Measurements from ENCODE around the gene DIPK1C.
"Not testable (repeated sequence)": the region's sequence is repeated elsewhere in the genome, so short reads cannot be mapped to it uniquely, and the experiment has no call there.

The DIPK1C gene

DNA sequence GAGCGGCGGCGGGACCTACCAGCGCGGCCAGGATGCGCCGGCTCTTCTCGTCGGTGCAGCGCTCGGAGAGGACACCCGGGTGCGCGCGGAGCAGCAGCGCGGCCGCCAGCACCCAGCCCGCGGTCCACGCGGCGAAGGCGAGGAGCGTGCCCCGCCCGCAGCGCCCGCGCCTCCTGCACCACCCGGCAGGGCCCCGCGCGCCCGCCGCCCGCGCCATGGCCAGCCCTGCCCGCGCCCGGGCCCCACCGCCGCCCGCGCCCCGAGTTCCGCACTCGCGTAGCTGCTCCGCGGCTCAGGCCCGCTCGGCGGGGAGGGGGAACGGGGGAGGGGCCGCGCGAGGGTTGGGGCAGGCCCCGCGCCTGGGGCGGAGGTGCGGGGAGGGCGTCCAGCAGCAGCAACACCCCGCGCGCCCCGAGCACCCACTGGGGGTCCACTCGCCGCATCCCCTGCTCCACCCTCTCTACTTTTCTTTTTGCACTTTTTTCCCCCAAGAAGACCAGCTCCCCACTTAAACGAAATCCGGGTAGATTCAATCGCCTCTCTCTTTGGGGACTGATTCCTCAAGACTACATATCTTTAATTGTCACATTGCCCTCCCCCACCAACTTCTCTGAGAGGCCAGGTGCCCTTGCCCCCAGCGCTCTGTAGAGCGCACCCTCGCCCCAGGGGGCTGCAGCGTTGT lies at the start of gene DIPK1C:
Gene DIPK1C, minus strand, starts transcription at position 266 of the 682 bp plus-strand sequence. Its CDS starts 49 bp downstream, at position 217.
- DNase-seq (ENCODE audit: low read depth in 2 of 2), result peak in 1 of 2 donors; percentile 2

DNA sequence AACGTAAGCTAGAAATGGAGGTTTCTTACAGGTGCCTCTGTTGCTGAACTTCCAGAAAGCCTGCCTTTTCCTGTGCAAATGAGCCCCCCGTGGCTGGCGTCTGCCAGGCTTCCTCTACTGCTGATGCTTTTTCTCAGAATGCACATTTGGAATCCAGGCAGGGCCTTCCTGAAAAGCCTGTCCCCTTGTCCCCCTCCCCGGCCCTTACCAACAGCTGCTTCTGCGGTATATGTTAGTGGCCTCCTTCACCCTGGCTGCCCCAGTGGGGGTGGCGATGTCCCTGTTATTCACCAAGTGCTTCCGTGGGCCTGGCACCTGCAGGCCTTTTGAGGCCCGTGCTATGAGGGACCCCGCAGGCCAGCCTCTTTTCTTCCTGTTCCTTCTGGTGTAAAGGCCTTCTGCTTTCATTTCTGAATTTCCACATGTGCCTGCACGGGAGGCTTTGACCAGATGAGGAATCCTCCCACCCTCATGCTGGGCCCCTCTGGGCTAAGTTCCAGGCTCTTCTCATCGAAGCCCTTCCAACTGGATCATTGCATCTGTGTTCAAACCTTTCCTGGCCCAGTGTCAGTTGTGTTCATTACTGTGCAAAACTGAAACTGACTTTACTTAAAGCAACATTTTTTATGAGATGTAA lies 49.5 kb upstream of the DIPK1C start:
- no peak for DNase-seq (ENCODE audit: low read depth in 2 of 2)

DNA sequence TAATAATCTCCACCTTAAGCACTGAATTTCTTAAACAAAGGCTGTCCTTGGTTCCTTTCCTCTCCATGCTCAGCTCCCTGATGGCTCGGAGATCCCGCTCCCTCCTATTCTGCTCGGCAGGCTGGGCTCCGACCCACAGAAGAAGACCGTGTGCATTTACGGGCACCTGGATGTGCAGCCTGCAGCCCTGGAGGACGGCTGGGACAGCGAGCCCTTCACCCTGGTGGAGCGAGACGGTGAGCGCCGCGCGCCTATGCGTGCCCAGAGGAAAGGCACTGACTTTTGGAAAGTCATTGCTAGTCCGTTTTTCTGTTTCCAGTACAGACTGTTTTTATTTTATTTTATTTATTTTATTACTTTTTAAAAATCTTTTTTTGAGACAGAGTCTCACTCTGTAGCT lies 48.7 kb upstream of the DIPK1C start:
- DNase-seq (ENCODE audit: low read depth in 2 of 2), result no peak

DNA sequence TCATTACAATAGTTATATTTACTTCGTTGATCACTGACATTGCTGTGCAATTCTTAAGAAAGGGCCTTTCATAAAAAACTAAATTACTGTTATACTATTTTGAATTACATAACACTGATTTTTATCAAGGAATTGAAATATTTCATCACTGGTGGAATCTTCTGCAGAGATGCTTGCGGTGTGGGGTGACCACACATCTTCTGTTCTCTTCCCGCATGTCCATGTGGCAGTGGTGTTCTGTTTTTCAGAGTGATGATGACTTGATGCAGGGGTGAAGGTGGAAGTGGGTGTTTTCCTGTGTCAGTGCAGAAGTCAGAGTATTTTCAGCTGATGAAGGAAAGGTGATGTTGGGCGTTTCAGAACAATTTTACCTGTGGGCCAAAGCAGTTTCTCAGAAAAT lies 46.0 kb upstream of the DIPK1C start:
- no peak for DNase-seq (ENCODE audit: low read depth in 2 of 2)

DNA sequence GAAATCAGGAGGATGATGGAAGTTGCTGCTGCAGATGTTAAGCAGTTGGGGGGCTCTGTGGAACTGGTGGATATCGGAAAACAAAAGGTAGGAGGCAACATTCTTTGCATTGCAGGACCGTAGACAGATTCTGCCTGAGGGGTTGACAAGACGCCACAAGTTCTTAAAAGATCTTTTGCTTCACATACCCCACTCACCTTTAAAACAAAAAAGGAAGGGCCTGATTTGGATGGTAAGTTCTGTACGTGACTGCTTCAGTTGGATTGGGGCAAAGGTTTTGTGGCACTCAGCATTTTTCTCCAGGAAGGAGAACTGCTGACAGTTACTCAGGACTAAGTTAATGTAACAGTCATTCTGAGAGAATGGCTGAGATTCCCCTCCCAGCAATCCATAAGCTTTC lies 44.3 kb upstream of the DIPK1C start:
- DNase-seq (ENCODE audit: low read depth in 2 of 2), result no peak

DNA sequence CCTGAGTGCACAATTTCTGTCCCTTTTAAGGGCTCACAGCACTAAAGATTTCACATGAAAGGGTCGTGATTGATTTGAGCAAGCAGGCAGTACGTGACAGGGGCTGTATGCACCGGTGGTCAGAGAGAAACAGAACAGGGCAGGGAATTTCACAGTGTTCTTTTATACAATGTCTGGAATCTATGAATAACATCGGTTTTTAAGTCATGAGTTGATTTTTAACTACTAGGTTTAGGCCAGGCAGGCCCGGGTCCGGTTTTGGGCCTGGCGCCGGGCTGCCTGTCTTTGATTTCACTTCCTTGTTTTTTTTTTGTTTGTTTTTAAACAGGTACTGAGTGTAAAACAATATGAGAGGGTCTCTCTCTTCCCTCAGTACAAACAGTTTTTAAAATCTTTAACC lies 43.7 kb upstream of the DIPK1C start:
- not testable (repeated sequence) for DNase-seq (ENCODE audit: low read depth in 2 of 2)

DNA sequence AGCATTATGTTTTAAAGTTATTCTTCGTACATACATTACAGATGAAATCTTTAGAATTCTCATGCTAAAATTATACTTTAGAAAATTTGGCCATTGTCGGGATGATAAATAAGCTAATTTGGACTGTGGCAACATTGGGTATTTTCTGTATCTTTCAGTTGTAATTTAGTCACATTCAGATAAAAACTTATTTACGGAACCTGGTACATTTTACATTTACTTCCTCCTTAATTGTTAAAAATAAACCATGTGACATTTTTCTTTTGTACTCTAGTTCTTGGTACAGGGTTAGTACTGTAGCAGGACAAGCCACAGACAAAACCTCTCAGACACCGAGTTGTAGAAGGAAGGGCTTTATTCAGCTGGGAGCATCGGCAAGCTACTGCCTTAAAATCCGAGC lies 43.3 kb upstream of the DIPK1C start:
- DNase-seq (ENCODE audit: low read depth in 2 of 2), result no peak

DNA sequence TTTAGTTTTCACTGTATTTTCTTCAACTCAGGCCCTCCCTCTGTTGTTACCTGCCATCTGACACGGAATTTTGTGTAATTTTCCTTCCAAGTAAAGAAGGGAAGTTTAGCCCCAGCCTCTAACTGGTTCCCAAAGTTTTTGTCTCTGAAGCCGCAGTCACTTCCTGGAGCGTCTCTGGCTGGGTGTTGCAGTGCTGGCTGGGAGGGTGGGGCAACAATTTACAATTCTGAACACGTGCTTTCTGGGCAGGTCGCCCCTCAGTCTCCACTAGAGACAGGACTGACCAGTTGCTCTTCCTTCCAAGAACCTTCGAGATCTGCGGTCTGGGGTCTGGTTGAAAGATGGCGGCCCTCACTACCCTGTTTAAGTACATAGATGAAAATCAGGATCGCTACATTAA lies 42.5 kb upstream of the DIPK1C start:
- DNase-seq (ENCODE audit: low read depth in 2 of 2), result no peak

DNA sequence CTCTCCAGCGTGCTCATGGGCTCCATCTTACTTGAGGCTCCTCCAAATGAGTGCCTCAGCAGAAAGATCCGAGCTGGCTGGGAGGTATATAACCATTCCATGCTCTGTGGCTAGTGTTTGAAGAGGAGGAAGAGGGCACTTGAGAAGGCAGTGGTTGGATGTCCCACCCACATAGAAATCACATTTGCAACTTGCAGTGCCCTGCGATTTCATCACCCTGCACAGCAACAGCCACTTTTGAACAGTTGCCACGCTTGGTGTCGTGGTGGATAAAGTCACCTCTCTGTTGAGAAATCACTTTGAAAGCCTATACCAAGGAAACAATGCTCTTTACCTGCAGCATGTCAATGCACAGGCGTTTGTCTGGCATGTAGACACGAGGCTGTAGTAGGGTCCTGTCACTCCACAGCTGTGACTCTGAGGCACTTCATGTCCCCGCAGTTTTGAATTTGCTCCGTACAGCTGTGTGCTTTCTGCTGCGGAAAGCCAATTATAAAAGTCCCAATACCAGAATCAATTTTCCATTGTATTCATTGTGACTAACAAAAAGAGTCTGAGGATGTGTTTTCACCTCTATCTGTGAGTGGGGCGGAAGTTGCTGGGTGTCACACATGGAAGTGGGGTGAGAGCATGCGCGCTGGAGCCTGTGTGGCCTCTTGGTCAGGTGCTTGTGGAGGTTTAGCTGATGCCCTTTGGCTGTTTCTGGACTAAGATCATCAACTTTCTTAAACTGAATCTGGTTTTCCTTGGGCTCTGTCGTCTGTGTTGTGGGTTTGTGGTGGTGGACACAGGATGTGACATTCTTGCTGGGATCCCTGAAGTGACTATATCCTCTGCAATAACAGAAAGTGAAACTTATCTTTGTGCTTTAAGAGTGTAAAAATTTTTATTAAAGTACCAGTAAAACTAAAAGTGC lies 41.9 kb upstream of the DIPK1C start:
- peak; percentile 65 to 73 for DNase-seq (ENCODE audit: low read depth in 2 of 2)

DNA sequence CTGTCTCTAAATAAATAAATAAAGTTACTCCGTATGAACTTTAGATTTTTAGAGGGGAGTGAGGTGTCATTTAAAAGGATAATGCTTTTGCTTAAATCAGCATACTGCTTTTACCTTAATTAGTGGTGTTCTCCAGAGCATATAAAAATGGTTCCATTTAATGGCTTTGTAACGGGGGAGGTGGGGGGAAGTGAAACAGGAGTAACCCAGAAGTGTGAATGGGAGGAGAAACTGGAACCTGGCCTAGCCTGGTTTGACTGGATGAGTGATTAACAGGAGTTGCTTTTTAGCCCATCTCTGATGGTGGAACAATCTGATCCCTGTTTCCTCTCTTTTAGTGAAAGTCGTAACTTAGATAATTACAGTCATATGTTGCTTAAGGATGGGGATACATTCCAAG lies 40.7 kb upstream of the DIPK1C start:
- DNase-seq (ENCODE audit: low read depth in 2 of 2), result no peak

DNA sequence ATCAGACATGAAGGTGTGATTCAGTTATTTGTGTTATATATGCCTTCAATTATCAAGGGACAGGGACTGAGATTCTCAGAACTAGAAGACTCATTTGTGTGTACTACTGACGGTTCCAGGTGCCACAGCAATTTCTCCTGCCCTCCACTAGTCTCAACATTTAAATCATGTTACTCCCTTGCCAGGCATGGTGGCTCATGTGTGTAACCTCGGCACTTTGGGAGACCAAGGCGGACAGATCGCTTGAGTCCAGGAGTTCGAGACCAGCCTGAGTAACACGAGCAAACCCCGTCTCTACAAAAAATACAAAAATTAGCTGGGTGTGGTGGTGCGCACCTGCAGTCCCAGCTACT lies 40.2 kb upstream of the DIPK1C start:
- DNase-seq (ENCODE audit: low read depth in 2 of 2), result no peak

DNA sequence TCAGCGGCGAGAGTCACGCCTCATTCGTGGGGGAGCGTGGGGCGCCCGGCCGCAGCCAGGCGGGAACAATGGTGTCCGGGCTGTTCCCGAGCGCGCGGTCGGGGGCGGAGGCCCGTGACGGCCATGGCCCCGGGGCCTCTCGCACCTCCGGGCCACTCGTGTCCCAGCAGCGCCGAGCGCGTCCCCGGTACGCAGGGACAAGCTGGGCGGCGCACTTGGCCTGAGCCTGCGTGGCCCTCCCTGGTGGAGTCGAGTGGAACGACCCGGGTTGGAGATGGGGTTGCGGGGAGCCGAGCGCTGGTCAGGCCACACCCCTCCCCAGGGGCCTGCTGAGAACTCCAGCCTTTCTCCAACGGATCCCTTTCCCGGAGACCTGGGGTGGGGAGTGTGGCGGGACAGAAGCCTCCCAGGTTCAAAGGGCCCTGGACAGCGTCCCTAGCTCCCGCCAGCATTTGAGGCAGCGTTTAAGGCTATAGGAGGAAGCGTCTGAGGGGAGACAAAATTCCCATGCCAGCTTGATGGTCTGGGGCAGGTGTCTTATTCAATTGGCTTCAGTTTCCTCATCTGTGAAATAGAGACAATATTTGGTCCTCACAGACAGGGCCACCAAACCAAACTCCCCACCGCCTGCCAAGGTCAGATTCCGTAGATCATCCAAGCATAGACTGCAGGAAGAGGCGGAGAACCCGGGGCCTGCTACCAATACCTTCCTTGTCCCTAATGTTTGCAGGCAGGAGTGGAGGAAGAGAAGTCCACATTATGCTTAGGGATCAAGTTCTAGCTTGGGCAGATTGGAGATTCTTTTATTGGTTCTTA lies 39.6 kb upstream of the DIPK1C start:
- peak; percentile 27 to 28 for DNase-seq (ENCODE audit: low read depth in 2 of 2)

DNA sequence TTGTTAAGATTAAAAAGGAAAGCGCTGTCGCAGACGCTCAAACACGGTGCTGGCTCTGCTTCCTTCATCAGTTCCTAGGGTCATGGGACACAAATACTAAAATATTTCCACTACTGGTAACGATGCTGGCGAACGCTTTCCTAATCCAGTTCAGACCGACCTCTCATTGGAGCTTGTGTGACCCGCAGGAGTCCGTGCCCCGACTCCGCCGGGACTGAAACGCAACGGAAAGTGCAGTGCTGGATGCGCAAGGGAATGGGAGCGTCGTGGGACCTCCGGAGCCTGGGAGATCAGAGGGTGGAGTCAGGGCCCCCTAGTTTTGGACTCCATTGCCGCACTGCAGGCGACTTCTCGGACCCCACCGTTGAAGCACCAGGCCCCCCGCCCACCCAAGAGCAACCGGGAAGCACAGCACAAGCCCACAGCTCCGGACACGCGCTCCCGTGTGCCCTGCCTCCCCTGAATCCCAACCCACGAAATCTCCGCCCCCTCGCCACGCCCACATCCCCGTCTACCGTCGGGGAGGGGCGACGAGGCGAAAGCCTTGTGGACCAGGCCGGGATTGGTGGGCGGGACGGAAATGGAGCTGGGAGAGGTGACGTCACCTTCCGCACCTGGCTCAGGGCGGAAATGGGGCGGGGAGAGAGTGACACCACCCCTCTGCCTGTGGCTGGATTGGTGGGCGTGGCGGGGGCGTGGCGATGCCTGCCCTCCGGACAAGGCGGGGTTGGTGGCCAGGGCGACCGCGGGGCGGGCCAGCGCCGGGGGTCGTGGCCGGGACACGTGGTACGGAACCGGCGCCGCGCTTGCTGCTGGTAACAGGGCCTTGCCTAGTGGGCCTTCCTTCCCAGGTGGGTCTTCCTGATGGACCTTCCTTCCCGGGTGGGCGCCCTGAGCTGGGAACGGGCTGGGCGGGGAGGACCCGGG lies 38.7 kb upstream of the DIPK1C start, which contains the start of gene CNDP2:
Gene CNDP2, plus strand, starts transcription at position 783 of the 927 bp plus-strand sequence. CDS start 3,611 bp downstream, outside the sequence.
- DNase-seq (ENCODE audit: low read depth in 2 of 2), result peak; percentile 100

DNA sequence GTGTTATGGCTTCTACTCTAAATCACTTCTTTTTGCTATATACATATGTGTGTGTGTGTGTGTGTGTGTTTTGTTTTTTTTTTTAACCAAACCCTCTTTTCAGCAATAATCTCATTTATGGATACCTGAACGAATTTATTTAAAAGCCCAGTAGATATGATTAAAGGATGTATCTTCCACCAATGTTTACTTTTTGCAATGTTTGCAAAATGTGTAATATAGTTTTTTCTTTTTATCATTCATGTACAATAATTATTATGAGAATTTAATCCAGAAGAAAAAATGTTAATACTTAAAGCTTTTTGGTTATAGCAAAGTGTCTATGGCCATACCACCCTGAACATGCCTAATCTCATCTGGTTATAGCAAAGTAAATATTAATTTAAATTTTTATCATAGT lies 37.4 kb upstream of the DIPK1C start:
- no peak for DNase-seq (ENCODE audit: low read depth in 2 of 2)

DNA sequence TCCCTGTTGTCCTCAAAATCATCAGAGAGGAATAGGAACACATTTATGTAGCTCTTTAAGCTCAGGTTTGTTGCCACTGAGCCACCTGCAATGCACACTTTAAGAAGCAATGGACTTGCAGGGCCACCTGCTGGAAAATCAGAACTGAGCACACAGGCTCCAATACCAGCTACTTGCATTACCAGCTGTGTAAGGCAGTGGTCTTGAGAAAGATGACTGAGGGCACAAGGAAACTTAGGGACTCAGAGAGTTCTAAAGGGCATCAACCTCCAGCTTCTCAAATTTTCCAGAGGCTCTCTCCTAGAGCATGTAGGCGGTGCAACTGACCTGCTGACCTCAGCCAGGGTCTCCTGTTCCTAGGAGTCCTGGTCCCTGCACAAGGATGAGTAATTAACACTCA lies 36.6 kb upstream of the DIPK1C start:
- no peak for DNase-seq (ENCODE audit: low read depth in 2 of 2)

DNA sequence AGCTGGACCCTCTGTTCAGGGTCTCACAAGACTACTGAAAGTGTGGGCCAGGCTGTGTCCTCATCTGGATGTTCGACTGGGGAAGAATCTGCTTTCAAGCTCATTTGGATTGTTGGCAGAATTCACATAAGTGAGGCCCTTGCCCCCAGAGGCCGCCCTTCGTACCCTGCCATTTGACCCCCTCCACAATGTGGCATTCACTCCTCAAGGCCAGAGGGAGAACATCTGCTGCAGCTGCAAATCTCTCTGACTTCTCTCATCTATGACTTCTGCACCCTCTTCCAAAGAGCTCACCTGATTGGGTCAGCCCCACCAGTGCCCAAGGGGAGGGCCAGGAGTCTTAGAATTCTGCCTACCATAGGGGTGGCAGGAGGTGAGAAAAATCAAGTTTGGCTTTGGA lies 35.2 kb upstream of the DIPK1C start:
- DNase-seq (ENCODE audit: low read depth in 2 of 2), result no peak

DNA sequence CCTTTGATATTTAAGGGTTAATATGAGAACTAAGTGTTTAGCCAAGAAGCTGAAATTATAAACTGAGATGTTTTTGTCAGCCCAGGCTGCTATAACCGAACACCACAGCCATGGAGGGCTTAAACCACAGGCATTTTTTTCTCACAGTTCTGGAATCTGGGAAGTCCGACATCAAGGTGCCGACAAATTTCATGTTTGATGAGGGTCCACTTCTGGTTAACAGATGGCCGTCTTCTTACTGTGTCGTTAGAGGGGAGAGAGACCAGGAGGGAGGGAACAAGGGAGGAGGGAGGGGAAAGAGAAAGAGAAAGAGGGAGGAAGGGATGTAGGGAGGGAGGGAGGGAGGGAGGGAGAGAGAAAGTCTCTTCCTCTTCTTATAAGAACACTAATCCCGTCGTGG lies 32.6 kb upstream of the DIPK1C start:
- DNase-seq (ENCODE audit: low read depth in 2 of 2), result no peak

DNA sequence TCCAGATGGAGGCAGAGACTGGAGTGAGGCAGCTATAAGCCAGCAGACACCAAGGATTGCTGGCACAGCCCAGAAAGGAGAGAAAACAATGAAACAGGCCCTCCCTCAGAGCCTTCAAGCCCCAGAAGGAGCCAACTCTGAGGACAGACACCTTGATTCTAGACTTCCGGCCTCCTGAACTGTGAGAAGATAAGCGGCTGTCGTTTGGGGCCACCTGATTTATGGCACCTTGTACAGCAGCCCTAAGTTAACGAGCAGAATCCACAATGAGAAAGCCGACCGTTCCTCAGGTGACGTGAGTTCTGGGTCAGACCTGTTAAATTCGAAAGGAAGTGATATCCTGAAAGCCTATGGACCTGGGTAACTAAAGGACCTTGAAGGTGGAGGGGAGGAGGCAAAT lies 31.8 kb upstream of the DIPK1C start:
- no peak for DNase-seq (ENCODE audit: low read depth in 2 of 2)

DNA sequence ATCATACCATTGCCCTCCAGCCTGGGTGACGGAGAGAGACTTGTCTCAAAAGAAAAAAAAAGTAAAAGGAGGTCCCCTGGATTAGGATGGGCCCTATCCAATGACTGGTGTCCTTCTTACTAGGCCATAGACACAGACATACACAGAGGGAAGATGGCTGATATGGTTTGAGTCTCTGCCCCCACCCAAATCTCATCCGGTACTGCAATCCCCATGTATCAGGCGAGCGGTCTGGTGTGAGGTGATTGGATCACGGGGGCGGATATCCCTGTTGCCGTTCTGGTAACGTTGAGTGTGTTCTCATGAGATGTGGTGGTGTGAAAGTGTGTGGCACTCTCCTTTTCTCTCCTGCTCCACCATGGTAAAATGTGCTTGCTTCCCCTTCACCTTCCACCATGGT lies 31.2 kb upstream of the DIPK1C start:
- no peak for DNase-seq (ENCODE audit: low read depth in 2 of 2)

DNA sequence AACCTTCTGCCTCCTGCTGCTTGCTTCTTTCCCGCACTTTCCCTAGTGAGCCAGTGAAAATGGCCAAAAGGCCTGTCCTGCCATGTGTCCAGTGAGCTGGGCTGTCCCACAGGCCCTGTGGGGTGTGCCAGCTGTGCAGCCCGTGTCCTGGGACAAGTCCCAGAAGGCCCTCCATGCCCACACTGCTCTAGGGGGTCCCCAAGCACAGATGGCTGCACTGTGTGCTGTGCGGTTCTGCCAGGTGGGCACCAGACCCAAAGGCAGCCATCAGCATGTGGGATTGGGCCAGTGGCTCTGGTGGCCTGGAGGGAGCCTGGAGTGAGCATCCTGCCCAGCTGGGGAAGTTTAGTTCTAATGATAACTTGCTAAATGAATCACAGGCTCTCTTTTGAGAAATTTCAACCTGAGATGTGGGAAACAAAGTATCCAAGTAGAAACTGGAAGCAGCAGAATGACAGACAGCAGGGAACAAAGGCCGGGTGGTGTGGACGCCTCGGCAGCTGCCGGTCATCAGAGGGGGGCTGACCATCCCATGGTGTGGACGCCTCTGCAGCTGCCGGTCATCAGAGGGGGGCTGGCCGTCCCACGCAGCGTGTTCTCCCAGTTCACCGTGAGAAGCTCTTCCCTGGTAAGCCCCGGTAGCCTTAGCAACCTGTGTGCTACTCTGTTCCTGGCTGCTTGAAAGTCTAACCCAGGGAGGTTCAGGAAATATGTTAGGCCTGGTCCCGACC lies 29.2 kb upstream of the DIPK1C start:
- DNase-seq (ENCODE audit: low read depth in 2 of 2), result no peak

Measured in stimulated activated CD8-positive, alpha-beta memory T cell treated with anti-CD3 and anti-CD28 coated beads, Interleukin-2, amount 100 ng/mL, for 48 hours (primary cell).